RCC 7860 (cell line): ENCODE results near the gene DNAJB7.
"Not testable (repeated sequence)": the region's sequence is repeated elsewhere in the genome, so short reads cannot be mapped to it uniquely, and the experiment has no call there.

Source experiments
- DNase-seq: peaks from one replicate; pipeline ENCODE4 v3.0.0-alpha.2; 2015; ENCODE audit warnings: low spot score
- FAIRE-seq: peaks from 2 replicates; lab custom pipeline; 2012; peaks lifted over from hg19 to GRCh38; lab: Jason Lieb, UNC

The DNAJB7 gene

DNA sequence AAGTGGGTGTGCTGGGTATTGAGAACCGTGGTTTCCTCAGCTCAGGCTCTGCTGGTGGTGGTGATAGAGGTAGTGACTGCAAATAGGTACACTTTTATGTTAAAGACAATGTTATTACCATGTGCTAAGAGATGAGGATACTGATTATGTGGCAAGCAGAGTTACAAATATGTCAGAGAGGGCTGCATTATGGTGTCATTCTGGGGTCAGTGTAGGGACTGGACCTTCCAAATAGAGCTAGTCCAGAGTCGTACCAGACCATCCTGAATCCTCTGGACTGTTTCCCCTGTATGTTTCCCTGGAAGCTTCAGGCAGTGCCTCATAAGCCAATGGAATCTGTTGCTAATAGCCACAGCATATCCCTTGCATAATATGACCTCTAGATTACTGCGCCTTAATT lies at the start of gene DNAJB7:
TSS of gene DNAJB7 (minus strand) at position 101 of the 400 bp plus-strand sequence. CDS start 119 bp downstream, outside the sequence.
- DNase-seq (no peak), FAIRE-seq (no peak)

DNA sequence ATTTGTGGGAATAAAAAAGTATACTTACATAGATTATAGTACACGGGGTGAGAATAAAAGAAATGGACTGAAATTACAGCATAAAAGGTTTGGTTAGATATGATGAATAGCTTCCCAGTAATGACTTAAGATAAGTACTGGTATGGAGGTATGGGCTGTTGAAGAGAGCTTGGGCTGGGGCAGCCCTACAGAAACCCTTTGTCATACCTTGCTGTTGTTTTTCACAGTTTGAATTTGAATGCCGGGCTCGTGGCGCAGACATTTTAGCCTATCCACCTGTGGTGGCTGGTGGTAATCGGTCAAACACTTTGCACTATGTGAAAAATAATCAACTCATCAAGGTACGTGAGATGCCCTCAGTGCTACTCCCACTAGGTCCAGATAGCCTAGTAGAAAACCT lies 47.0 kb upstream of the DNAJB7 start:
- no peak for FAIRE-seq
- no peak for DNase-seq

DNA sequence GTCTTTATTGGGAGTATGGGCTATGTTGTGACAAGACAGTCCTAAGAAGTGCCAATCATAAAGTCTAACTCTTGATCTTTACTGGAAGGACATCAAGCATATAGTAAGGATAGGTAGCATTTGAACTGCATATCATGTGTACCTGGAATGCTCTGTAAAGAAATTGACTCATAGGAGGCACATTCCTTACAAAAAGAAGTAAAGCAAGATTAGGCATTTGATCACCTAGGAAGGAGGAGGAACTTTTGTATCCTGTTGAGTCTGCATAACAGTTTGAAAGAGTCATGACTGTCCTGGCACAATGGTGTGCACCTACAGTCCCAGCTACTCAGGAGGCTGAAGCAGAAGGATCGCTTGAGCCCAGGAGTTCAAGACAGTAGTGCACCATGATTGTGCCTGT lies 42.2 kb upstream of the DNAJB7 start:
- no peak for DNase-seq
- FAIRE-seq = no peak

DNA sequence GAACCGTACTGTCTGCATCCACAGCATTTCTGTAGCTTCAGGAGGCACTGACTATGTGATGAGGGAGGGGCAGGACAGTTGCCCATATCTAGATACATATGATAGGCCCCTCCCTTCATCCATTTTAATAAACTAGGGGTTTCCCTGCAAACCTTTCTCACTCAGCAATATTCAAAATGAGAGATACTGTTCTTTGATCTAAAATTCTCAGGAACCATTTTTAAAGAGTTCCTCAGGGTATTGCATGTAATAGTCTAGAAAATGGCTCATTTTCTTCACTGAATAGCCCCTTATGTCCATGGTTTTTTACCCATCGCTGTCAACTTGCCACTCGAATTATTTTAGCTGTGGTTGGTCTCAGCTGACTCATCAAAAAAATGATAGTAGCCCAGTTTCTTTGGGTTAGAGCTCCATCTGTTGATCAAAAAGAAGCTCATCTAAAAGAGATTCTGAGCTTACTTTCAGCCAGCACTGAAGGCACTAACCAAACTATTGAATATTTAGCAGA lies 37.0 kb upstream of the DNAJB7 start:
- FAIRE-seq (peak; percentile 73), DNase-seq (peak; percentile 62)

DNA sequence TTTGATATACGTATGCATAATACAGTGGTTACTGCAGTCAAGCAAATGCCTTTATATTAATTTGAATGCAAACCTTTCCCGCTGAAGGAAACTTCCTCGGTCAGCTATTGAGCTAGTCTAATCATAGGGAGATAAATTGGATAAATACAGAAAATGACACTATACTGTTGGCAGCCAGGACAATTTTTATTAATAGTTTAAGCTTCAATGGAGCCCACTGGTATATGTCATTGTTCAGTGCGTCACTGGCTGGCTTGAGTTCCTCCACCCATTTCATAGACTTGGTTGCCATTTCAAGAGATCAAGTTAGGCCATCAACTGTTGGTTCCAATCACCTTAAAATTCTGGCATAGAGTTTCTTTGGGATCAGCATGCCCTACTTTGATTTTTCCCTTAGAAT lies 32.5 kb upstream of the DNAJB7 start:
- no peak for FAIRE-seq
- DNase-seq = no peak

DNA sequence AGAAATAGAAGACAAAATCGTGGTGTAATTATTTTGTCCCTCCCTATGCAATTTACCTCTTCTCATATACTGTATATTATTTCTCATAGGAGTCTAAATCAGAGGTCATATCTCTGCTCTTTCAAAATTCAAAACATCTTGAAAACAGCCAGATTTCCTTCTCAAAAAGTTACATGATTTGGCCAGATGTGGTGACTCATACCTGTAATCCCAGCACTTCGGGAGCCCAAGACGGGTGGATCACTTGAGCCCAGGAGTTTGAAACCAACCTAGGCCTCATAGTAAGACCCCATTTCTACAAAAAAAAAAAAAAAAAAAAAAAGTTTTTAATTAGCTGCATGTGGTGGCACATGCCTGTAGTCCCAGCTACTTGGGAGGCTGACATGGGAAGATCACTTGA lies 29.0 kb upstream of the DNAJB7 start:
- DNase-seq (no peak), FAIRE-seq (no peak)

DNA sequence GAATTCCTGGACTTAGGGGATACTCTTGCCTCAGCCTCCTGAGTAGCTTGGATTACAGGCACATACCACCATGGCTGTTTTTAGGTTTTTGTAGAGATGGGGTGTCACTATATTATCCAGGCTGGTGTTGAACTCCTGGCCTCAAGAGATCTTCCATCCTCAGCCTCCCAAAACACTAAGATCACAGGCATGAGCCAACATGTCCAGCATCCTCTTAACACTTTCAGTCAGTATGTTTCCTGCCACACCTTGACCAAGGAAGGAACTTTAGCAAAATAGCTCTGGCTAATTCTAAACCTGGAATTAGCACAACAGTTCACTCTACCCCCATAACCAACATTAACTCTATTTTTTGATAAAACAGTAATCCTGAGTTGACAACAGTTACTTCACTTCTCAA lies 27.2 kb upstream of the DNAJB7 start:
- DNase-seq (no peak), FAIRE-seq (no peak)

DNA sequence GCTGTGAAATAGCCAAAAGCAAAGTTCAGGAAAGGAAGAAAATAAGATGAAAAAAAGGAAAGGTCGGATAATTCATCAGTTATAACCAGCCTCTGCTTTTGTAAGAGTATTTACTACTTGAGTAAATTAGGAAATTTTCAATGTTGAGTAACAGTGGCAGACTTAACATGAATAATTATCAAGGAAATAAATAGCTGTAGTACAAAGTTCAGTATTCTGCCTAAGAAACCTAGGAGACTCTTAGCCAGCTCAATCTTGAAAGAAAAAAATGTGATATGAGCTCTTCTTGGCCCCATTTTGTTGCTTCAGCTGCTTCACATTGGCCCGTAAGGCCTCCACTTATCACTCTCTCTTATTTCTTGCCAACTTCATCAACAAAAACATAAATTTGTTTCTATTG lies 17.0 kb upstream of the DNAJB7 start:
- FAIRE-seq = no peak
- no peak for DNase-seq

DNA sequence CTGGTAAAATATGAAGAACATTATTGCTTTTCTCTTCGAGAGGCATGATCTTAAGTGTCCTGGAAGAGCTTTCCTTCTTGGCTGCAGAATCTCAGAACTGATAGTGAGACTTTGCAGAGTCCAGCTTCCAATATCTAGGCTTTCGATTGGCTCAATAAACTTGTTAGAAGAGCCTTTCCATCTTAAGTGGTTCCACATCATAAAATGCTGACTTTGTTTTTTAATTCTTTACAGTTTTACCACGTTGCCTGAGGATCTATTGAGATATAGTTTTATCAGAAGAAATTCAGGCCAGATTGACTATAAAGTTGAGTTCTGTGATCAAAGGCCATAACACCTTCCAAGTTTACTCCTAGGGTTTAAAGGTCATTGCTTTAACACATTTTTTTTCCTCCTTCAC lies 15.6 kb upstream of the DNAJB7 start:
- DNase-seq (no peak), FAIRE-seq (no peak)

DNA sequence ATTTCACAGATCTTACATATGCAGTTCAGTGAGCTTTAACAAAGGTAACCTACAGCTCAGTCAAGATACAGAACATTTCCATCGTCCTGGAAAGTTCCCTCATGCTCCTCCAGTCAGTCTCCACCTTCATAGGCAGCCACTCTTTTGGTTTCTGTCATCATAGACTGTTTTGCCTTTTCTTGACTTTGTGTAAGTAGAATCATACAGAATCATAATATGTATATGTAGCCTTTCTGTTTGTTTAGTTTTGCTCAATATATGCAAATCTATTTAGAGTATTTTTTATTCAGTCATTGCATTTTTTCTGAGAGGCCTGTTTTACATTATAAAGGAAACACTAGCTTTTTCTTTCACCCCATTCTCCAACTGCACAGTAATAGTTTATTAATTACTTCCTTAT lies 15.0 kb upstream of the DNAJB7 start:
- FAIRE-seq (no peak), DNase-seq (no peak)

DNA sequence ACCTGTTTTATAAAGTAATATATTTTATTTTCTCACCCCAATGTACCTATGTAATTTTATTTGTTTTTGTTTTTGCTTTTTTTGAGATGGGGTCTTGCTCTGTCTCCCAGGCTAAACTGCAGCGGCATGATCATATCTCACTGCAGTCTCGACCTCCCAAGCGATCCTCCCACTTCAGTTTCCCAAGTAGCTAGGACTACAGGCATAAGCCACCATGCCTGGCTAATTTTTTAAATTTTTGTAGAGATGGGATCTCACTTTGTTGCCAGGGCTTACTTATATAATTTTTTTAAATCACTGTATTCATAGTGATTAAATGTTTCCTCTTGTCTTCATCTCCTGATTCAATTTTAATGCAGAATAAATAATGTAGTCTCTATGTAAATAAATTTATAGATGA lies 13.2 kb upstream of the DNAJB7 start:
- no peak for FAIRE-seq
- DNase-seq = no peak

DNA sequence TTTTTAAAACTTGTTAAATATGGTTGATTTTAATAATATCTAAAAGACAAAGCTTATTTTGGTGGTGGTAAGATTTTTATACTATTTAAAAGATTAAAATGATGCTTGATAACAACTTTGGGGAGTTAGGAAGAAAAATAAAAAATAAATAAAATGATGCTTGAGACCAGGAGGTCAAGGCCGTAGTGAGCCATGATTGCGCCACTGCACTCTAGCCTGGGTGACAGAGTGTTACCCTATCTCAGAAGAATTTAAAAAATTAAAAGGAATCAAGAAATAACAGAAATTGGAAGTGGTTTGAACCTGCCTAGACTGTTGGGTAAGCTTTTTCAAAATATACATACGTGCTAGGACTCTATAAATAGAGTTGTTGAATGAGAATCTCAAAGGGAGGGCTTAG lies 12.1 kb upstream of the DNAJB7 start:
- no peak for DNase-seq
- no peak for FAIRE-seq

DNA sequence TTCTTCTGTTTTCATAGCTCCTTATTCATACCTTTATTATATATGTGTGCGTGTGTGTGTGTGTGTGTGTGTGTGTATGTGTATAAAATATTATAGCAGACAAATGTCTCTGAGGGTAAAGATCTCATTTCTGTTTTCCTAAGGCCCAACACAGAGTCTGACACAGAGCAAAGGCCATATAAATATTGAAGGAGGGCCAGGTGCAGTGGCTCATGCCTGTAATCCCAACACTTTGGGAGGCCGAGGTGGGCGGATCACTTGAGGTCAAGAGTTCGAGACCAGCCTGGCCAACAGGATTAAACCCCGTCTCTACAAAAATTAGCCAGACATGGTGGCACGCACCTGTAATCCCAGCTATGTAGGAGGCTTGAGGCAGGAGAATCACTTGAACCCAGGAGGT lies 6.5 kb upstream of the DNAJB7 start:
- DNase-seq, FAIRE-seq: not testable (repeated sequence)

DNA sequence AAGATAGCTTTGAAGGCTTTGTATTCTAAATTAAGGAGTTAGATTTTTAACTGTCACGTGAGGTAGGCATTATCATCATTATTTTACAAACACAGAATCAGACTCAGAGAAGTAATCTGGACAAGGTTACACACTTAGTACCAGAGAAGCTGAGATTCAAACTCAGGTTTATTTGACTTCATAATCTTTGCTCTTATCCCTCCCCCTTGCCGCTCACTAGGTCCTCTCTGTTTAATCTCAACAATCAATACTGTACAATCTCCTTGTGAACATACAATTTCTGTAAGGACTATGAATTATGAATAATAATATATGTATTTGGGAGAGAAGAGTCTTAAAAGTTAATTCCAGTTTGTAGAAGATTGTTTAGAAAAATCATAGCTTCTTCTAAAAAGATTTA lies 5.2 kb upstream of the DNAJB7 start:
- DNase-seq (no peak), FAIRE-seq (no peak)

DNA sequence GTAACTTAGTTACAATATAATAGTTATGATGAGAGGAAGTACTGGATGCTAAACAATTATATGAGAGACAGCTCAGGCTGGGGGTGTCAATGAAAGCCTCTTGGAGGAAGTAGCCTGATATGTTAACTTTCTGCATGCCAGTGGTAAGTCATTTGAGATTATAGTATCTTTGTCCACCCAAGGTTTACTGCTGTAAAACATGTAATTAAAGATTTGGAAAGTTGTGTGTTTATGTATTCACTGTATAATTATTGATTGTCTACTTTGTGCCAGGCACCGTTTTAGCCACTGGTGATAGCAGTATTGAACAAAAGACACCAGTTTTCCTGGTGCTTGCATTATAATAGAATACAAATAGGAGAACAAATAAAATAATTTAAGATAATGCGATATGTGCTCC lies 624 bp upstream of the DNAJB7 start:
- DNase-seq = no peak
- no peak for FAIRE-seq

DNA sequence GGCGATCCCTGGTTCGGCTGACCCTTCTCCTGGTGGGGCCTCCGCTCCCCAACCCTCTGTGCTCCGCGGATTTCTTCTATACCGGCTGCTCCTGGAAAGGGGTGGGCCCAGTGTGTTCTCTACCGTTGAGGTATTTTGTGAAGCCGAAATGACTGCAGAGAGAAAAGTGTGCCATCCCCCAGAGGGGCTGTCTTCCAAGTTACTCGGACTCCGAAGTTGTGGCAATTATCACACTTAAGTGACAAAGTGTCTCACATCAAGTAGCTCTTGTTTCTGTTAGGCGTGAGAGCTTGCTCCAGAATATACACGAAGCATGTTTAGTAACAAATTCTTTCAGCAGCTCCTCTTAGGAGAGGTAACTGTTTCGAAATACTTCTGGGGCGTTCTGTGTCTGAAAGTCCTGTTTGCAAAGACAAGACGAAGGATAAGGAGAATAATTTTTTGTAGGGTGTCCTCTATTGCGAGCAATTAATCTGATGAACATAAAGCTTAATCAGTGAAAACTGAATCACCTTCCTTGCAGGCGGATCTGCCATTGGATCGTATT lies 4.5 kb downstream of the DNAJB7 start:
- DNase-seq = no peak
- FAIRE-seq = no peak

DNA sequence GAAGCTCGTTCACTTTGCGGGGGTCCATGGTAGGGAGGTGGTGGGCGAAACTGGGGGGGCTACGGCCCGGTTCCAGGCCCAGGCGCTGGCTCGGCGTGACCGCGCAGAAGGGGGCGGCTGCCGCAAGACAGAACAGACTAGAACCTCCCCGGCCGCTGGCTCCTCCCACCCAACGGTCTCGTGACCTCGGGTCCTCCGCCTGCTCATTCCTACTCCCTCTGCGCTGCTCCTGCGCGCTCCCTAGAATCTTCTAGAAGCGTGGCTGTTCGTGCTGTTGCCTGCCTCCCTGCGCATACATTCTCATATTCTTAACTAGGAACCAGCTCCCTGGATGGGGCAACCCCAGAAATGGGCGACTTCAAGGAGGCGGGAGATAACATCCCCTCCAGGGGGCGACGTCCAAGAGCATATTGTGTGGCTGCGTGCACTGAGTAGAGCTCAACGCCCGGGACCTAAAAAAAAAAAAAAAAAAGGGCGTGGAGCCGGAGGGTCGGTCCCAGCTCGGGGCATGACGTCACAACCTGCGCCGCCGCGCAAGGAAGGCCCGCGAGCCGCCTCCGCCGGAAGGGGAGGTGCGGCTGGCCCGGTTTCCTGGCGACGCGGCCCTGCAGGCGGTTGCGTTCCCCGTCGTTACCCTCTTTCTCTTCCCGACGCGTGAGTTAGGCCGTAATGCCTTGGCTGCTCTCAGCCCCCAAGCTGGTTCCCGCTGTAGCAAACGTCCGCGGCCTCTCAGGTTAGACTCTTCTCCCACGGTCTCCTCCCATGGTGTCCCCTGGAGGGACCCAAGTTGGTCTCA lies 5.2 kb downstream of the DNAJB7 start, which contains the start of the genes ST13 and XPNPEP3:
TSS of gene ST13 (minus strand) at position 127 of the 796 bp plus-strand sequence. CDS start at position 28, 99 bp downstream.
TSS of gene XPNPEP3 (plus strand) at position 636 of the 796 bp plus-strand sequence. CDS start at position 670, 34 bp downstream.
- FAIRE-seq (peak; percentile 73), DNase-seq (peak; percentile 91)

DNA sequence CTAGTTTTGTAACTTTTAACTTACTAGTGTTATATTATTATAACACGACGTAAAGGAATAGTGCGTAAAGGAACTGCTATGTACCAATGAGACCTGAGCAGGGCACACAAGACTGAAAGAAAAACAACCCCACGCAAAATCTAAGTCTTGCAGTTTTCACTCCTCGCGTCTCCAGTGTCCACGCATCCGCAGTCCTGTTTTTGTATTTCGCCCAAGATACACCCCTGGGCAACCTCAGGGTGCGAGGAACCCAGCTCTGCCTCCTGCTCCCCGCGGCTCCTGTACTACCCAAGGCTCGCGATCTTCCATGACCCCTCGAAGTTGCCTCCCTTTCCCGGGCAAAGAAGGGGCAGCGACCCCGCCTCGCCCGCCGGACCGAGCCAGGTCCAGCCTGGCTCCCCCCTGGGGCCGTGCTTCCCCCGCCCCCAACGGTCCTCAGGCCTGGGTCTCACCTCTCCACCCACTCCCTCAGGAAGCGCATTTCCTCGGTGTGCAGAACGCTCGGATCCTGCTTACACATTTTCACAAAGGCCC lies 5.9 kb downstream of the DNAJB7 start:
- peak; percentile 8 for DNase-seq
- FAIRE-seq = no peak

DNA sequence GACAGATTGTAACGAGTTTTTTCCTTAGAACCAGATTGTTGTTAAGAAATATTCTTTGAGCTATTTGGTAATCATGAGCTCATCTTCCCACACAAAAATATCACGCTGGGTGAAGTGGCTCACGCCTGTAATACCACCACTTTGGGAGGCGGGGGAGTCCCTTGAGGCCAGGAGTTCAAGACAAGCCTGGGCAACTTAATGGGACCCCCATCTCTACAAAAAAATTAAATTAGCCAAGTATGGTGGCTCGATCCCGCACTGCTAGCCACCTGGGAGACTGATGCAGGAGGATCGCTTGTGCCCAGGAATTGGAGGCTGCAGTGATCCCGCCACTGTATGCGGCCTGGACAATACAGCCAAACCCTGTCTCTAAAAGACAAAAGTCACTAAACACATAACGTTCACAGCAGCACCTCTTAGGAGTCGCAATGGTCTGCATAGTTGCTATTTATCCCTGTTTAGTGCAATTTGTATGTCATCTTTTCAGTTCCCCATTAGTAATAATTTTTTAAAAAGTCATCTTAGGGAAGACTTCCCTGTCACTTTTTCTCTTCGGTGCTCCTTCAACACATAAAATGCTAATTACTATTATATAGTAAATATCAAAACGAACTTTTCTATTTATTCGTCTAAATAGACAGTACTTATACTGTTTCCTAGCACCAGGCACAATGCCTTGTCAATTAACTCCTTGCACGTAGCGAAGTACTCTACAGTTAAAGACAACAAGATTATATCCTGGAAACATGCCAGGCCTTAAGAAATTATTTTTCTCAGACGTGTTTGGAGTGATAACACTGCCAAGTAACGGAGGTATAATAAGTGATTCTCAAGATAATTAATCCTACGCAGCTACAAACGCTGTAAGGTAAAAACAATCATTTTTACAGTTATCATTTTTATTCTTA lies 6.6 kb downstream of the DNAJB7 start:
- DNase-seq = no peak
- FAIRE-seq = no peak

DNA sequence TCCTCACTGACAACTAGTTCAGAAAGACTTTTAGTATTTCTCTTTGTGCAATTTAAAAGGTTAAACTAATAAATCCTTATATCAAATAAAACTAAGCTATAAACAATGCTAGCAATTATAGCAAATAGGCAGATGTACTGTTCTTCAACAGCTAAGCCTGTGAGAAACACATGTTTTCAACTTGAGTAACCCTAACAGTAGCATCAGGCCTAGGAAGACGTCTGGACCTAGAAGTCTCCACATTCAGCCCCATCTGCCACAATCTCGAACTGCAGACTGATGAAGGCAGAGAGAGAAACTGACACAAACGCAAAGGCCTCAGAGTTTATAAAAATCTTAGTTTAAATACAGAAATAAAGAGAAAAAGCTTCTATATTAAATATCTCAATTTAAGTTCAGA lies 8.0 kb downstream of the DNAJB7 start:
- FAIRE-seq (no peak), DNase-seq (no peak)

DNA sequence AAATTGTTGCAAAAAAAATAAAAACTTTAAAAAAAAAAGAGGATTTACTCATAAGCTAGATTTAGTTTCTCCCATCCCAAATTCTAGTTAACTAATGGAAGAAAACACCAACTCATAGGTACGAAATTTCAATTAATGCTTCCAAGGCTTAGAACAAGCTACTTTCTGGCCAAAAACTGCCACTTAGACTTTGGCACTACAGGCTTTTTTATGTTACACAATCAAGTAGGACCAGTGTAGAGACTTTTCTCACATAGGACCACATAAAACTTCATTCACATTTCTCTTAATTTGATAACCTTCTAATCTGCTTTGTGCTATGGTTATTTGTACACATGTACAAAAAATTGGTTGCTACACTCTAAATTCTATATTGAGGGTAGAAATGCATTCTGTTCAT lies 8.6 kb downstream of the DNAJB7 start:
- no peak for FAIRE-seq

More for the DNA sequence above, 8.6 kb downstream of the DNAJB7 start:
- DNase-seq = no peak
